Measurements from ENCODE around the gene SAMSN1.

The SAMSN1 gene

DNA sequence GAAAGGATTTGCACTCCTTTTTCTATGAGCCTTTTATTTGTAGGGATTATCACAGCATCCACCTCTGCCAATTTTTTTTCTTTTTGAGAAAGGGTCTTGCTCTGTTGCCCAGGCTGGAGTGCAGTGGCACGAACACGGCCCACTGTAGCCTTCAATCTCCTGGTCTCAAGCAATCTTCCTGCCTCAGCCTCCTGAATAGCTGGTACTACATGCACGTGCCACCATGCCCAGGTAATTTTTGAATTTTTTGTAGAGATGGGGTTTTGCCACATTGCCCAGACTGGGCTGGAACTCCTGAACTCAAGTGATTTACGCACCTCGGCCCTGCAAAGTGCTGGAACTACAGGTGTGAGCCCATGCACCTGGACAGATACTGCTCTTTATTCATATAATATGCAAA is 2.1 kb downstream of the SAMSN1 start:
- H3K27me3 ChIP-seq (replicated peaks) = no peaks in the 10 kb centered on the region
- no peak overlapping the region for H3K27ac ChIP-seq
- DNase-seq = no peak
- no peak overlapping the region for H3K4me3 ChIP-seq (ENCODE audit: low read depth, low read length)
- H3K36me3 ChIP-seq (replicated peaks) = no peaks in the 10 kb centered on the region
- TF ChIP-seq, protein P1, sequence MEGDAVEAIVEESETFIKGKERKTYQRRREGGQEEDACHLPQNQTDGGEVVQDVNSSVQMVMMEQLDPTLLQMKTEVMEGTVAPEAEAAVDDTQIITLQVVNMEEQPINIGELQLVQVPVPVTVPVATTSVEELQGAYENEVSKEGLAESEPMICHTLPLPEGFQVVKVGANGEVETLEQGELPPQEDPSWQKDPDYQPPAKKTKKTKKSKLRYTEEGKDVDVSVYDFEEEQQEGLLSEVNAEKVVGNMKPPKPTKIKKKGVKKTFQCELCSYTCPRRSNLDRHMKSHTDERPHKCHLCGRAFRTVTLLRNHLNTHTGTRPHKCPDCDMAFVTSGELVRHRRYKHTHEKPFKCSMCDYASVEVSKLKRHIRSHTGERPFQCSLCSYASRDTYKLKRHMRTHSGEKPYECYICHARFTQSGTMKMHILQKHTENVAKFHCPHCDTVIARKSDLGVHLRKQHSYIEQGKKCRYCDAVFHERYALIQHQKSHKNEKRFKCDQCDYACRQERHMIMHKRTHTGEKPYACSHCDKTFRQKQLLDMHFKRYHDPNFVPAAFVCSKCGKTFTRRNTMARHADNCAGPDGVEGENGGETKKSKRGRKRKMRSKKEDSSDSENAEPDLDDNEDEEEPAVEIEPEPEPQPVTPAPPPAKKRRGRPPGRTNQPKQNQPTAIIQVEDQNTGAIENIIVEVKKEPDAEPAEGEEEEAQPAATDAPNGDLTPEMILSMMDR (IDR thresholded peaks at IDR 0.05; ENCODE audit: low read depth, low read length, missing control alignments) = no peak
- in situ Hi-C loops (cut with HindIII; ENCODE audit: low pct_ligation_motif_present, low sequenced_read_pairs) = no loop called here

DNA sequence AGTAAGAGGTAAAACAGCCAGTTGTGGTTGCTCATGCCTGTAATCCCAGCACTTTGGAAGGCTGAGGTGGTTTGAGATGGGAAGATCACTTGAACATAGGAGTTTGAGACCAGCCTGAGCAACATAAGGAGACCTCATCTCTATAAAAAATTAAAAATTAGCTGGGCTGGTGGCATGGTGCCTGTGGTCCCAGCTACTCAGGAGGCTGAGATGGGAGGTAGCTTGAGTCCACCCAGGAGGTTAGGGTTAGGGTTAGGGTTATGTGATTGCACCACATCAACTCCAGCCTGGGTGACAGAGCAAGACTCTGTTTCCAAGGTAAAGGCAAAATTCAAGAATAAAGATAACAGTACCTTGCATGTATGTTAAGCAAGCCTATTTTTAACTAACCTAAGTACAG is 3.5 kb downstream of the SAMSN1 start:
- TF ChIP-seq, protein P1 (IDR thresholded peaks at IDR 0.05; ENCODE audit: low read depth, low read length, missing control alignments) = no peak
- Histone ChIP-seq H3K27me3 (replicated peaks) (no peaks in the 10 kb centered on the region), H3K36me3 (replicated peaks) (no peaks in the 10 kb centered on the region), H3K27ac (no peak overlapping the region), H3K4me3 (ENCODE audit: low read depth, low read length) (no peak overlapping the region)
- in situ Hi-C loops (cut with HindIII; ENCODE audit: low pct_ligation_motif_present, low sequenced_read_pairs) = no loop called here
- no peak for DNase-seq

DNA sequence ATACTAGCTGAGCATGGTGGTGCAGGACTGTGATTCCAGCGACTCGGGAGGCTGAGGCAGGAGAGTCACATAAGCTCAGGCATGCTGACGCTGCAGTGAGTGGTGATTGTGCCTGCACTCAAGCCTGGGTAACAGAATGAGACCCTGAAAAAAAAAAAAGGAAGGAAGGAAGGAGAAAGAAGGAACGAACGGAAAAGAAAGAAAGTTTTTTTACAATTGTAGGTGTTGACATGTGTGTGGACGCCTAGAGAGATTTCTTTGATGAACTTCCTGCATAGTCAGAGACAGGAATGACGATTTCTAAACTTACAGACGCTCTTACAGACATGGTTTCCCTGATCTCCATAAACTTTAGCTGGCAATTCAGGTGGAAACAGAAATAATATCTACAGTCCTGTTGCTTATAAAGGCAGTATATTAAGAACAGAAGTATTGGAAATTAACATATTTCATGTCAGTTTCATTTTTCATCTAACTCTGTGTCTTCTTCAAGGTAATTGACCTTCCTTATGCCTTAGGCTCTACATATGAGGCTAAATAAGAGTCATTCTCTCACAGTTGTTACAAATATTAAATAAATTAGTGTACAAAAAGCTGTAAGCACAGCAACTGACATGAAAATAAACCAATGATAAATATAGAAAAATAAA is 4.1 kb downstream of the SAMSN1 start:
- Histone ChIP-seq H3K4me3 (ENCODE audit: low read depth, low read length) (no peak overlapping the region), H3K27ac (no peak overlapping the region), H3K27me3 (replicated peaks) (no peaks in the 10 kb centered on the region), H3K36me3 (replicated peaks) (no peaks in the 10 kb centered on the region)
- in situ Hi-C loops (cut with HindIII; ENCODE audit: low pct_ligation_motif_present, low sequenced_read_pairs) = no loop called here
- no peak for DNase-seq
- TF ChIP-seq, protein P1 (IDR thresholded peaks at IDR 0.05; ENCODE audit: low read depth, low read length, missing control alignments) = no peak

DNA sequence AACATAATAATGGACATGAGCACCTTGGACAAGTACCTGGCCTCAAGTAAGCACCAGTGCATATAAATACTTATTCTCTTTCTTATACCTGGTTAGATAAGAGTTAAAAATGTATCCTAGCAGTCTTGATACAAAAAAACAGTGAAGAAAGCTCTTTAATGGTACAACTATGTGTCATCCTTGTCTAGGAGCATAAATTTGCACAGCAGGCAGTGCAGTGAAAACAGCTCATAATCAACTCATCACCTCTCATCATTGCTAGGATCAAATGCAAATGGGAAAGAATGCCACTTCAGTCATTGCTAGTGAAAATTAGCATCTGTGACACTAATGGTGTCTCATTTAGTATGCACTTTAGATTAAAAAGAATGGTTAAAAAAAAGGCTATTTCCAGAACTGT is 7.6 kb downstream of the SAMSN1 start:
- TF ChIP-seq, protein P1 (IDR thresholded peaks at IDR 0.05; ENCODE audit: low read depth, low read length, missing control alignments) = no peak
- H3K27me3 ChIP-seq (replicated peaks) = no peaks in the 10 kb centered on the region
- no peaks in the 10 kb centered on the region for H3K36me3 ChIP-seq (replicated peaks)
- no peak overlapping the region for H3K4me3 ChIP-seq (ENCODE audit: low read depth, low read length)
- H3K27ac ChIP-seq = no peak overlapping the region
- in situ Hi-C loops (cut with HindIII; ENCODE audit: low pct_ligation_motif_present, low sequenced_read_pairs) = no loop called here
- DNase-seq = no peak

DNA sequence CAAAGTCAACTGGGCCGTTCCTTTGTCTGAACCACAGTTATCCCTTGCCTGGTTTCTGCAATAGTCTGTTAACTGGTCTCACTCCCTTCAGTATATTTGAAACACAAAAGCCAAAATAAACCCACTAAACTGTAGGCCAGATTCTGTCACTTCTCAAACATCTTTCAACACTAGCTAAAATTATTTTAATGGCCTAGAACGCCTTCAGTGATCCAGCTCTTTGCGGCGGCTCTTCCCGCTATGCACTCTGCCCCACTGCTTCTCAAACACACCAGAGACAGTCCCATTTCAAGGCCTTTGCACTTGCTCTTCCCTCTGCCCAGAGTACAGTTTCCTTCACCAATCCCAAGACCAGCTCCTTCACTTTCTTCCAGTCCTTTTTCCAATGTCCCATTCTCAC is 9.2 kb downstream of the SAMSN1 start:
- H3K36me3 ChIP-seq (replicated peaks) = no peaks in the 10 kb centered on the region
- H3K4me3 ChIP-seq (ENCODE audit: low read depth, low read length) = no peak overlapping the region
- no peak overlapping the region for H3K27ac ChIP-seq
- in situ Hi-C loops (cut with HindIII; ENCODE audit: low pct_ligation_motif_present, low sequenced_read_pairs) = no loop called here
- DNase-seq = no peak
- no peaks in the 10 kb centered on the region for H3K27me3 ChIP-seq (replicated peaks)
- TF ChIP-seq, protein P1 (IDR thresholded peaks at IDR 0.05; ENCODE audit: low read depth, low read length, missing control alignments) = no peak

DNA sequence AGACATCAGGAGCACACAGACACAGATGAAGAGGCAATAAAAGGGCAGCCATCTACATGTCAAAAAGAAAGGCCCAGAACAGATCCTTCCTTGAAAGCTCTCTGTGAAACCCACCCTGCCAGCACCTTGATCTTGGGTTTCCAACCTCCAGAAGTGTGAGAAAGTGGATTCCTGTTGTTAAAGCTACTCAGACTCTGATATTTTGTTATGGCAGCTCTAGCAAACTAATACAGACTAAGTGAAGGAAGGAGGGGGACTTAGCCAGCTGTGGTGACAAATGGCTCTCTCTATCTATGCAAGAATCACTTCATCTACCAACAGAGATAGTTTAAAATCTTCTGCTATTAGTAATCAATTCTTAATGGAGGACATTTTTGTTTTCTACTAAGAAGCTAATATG is 10.4 kb downstream of the SAMSN1 start:
- in situ Hi-C loops (cut with HindIII; ENCODE audit: low pct_ligation_motif_present, low sequenced_read_pairs) = no loop called here
- Histone ChIP-seq H3K4me3 (ENCODE audit: low read depth, low read length) (no peak overlapping the region), H3K27ac (no peak overlapping the region), H3K36me3 (replicated peaks) (no peaks in the 10 kb centered on the region), H3K27me3 (replicated peaks) (no peaks in the 10 kb centered on the region)
- DNase-seq = no peak
- TF ChIP-seq, protein P1 (IDR thresholded peaks at IDR 0.05; ENCODE audit: low read depth, low read length, missing control alignments) = no peak
